Measurements from ENCODE around the gene ACTBL2. TPM values are rescaled to one million over a fixed set of nuclear protein-coding genes. Genes with fewer than 3 reads are reported as not detected.

The ACTBL2 gene
- polyA plus RNA-seq, 1 of the 3 experiments (the other 2 are of a cell fraction) = 0.99 TPM

- no peaks in the 10 kb centered on the region for H3K79me2 ChIP-seq (ENCODE audit: insufficient read depth)
- no peak overlapping the region for H2AFZ ChIP-seq (ENCODE audit: low read depth)
- 74% methylated on average over 2 of the region's 2 CpGs for WGBS (ENCODE audit: low lambda C conversion rate)
- H3K4me1 ChIP-seq (ENCODE audit: control insufficient read depth in 1 of 2, insufficient read depth in 2 of 2, low read depth in 1 of 2, low read length in 1 of 2) = peaks cover 0 to 5% of the 10 kb centered on the region in 2 experiments; a peak in 3 of 4 replicates
- TF ChIP-seq NFIC (IDR thresholded peaks at IDR 0.05; ENCODE audit: borderline replicate concordance) = no peak
- TF ChIP-seq FOXM1 (IDR thresholded peaks at IDR 0.05; ENCODE audit: low read depth) = no peak
- TF ChIP-seq RFX5 (IDR thresholded peaks at IDR 0.05; ENCODE audit: low read length) = no peak
- TF ChIP-seq MXI1 (IDR thresholded peaks at IDR 0.05; ENCODE audit: low read depth, low read length) = no peak
- no peak for TF ChIP-seq USF1 (IDR thresholded peaks at IDR 0.05; ENCODE audit: borderline replicate concordance, low read depth)
- no peak for TF ChIP-seq CHD2 (IDR thresholded peaks at IDR 0.05; ENCODE audit: low read length, partially characterized antibody)
- TF ChIP-seq MAX (IDR thresholded peaks at IDR 0.05; ENCODE audit: low read depth) = no peak
- TF ChIP-seq ZBTB33 (IDR thresholded peaks at IDR 0.05; ENCODE audit: borderline replicate concordance, low read depth) = no peak
- no peak for TF ChIP-seq GABPA (IDR thresholded peaks at IDR 0.05; ENCODE audit: low read depth)
- no peak for TF ChIP-seq CTCF (IDR thresholded peaks at IDR 0.05)
- no peak for TF ChIP-seq RAD21 (IDR thresholded peaks at IDR 0.05; ENCODE audit: low read length)
- TF ChIP-seq NRF1 (IDR thresholded peaks at IDR 0.05; ENCODE audit: low read depth, low read length) = no peak
- TF ChIP-seq EP300 (IDR thresholded peaks at IDR 0.05; ENCODE audit: borderline replicate concordance in 1 of 2, low read depth in 1 of 2, low read length in 1 of 2) = no peak
- no peak for TF ChIP-seq RXRA (IDR thresholded peaks at IDR 0.05; ENCODE audit: borderline replicate concordance, low read depth)
- no peak for TF ChIP-seq TAF1 (IDR thresholded peaks at IDR 0.05; ENCODE audit: borderline replicate concordance, low read depth, low read length)
- TF ChIP-seq TCF12 (IDR thresholded peaks at IDR 0.05) = no peak
- TF ChIP-seq ELF1 (IDR thresholded peaks at IDR 0.05) = no peak
- DNase-seq = no peak
- no peak overlapping the region for H3K27ac ChIP-seq (ENCODE audit: low read depth in 2 of 2, low read length in 1 of 2)
- ChIA-PET POLR2A (no interaction called here), CTCF (interaction anchor here (1.0 to 1.5 kb wide), 2 partner anchors 9 to 210 kb away, joined by 5 to 7 read pairs; no protein-coding TSS in a partner anchor)
- no peaks in the 10 kb centered on the region for H3K9me2 ChIP-seq
- H3K9ac ChIP-seq = no peak overlapping the region
- no peak overlapping the region for H3K4me2 ChIP-seq
- no peaks in the 10 kb centered on the region for H3K27me3 ChIP-seq (ENCODE audit: insufficient read depth)
- H3K36me3 ChIP-seq (replicated peaks in 1 of 2; ENCODE audit: control insufficient read depth in 1 of 2, insufficient read depth in 2 of 2, low read length in 1 of 2) = no peaks in the 10 kb centered on the region
- no peak overlapping the region for H3K4me3 ChIP-seq (ENCODE audit: low read depth in 2 of 2, low read length in 1 of 2)
- H3F3A ChIP-seq (replicated peaks; ENCODE audit: insufficient read depth) = no peaks in the 10 kb centered on the region
- no peaks in the 10 kb centered on the region for H3K9me3 ChIP-seq
- H4K20me1 ChIP-seq (ENCODE audit: insufficient read depth) = no peaks in the 10 kb centered on the region
These were observed 25.6 kb upstream of the ACTBL2 start for GRCh38 chr5:57508211-57508610.
